Measurements from ENCODE around the gene KRT8.

DNA sequence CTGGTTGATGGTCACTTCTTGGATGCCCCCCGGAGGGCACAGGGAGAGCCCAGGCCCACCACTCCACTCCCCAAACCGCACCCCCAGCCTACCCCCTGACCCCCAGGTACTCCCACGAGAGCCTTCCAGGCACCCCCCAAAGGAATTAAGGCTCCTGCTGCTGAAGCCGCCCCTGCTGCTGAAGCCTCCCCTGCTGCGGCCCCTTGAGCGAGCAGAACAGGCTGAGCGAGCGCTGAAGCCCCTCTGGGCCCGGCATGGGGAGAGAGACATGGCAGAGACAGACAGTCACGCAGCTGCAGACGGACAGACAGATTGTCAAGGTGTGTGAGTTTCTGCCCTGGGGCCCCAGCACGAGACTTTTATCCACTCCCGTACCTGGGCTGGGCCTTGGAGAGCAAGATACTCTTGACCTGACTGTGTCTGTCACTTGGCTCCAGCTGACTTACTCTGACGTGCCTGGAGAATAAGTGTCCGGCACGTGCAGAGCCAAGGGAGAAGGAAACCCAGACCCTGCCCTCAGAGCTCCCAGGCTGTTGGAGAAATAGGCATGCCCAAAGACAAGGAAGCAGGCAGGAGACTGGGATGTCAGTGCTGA lies 56.1 kb downstream of the KRT8 start, which contains the start of gene KRT78:
- no peak for TF ChIP-seq ZNF274 (IDR thresholded peaks at IDR 0.05; ENCODE audit: low read depth, low read length)
- no peak for TF ChIP-seq YY1 (IDR thresholded peaks at IDR 0.05; ENCODE audit: insufficient read depth, insufficient read length)
- TF ChIP-seq SUZ12 (IDR thresholded peaks at IDR 0.05; ENCODE audit: extremely low read depth, insufficient read depth, insufficient read length) = no peak
